Fibroblast of lung (primary cell): ENCODE measurements around the gene SLC16A4.

ENCODE experiments used
- CTCF ChIP-seq, 2 donors: IDR thresholded peaks in 1 of 2; conservative IDR thresholded peaks in 1 of 2; 1 replicate in 1 of 2; 2 replicates in 1 of 2; pipeline ENCODE4 v1.5.1; 2011 to 2012; ENCODE audit warnings: low read length in 2 of 2, control low read depth in 1 of 2, inconsistent platforms in 1 of 2, low read depth in 1 of 2, mild to moderate bottlenecking in 1 of 2
- EZH2 ChIP-seq: IDR thresholded peaks from 2 replicates; pipeline ENCODE4 v1.5.1; 2012; ENCODE audit warnings: low read length, control low read depth, mild to moderate bottlenecking; ENCODE audit errors: missing control alignments

GRCh38 chr1:110384581-110385321, 6.1 kb downstream of the SLC16A4 start:
- TF ChIP-seq CTCF (conservative IDR thresholded peaks at IDR 0.05 in 1 of 2, IDR thresholded peaks at IDR 0.05 in 1 of 2; ENCODE audit: low read depth in 1 of 2, low read length in 2 of 2): no peak
- TF ChIP-seq EZH2: no peak
